GM19372 (cell line): ENCODE results near the gene CD93.

ENCODE experiments used
- ATAC-seq: cut with Tn5 transposase; IDR thresholded peaks from one replicate; pipeline ENCODE4 v1.9.1; 2021; ENCODE audit warnings: mild to moderate bottlenecking, low read depth, moderate library complexity; ENCODE audit not compliant: unreplicated experiment

Gene CD93

DNA sequence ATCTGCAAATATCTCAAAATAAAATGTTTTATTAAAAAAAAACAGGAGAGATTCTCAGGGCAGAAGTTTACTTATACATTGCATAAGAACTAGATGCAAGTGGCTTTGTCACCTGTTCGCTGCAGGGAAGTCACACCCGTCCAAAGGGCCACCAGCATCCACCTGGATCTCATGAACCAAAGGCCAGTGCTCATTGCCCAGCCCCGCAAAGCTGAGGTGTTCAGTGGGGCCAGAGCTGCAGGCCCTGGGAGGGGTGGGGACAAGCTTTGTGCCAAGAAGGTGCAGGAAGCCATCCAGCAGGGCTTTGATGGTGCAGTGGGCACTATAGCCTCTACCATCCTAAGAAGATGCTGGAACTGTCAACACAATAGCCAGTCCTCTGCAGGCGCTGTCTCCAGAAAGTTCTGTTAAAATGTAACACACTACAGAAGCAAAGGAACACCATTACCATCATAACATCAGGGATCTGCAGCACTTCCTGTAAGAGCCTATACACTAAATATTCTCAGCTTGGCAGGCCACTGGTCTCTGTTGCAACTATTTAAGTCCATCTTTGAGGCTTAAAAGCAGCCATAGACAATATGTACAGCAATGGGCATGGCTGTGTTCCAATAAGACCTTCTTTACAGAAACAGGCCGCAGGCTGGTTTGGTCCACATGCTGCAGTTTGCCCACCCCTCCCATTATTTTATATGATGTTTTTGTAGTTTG, 15.7 kb upstream of the CD93 start:
- no peak for ATAC-seq

DNA sequence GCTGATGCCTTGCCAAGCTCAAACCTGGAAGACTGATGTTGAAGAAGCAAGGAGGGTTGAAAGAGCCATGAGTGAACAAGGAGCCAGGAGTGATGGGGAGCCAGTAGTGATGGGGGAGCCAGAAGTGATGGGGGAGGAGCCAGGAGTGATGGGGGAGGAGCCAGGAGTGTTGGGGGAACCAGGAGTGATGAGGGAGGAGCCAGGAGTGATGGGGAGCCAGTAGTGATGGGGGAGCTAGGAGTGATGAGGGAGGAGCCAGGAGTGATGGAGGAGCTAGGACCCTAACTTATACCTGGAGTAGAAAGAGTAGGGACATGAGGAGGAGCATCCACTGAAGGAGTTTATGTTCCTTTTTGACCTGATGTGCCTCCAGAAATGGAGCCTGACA, 14.6 kb upstream of the CD93 start:
- no peak for ATAC-seq

DNA sequence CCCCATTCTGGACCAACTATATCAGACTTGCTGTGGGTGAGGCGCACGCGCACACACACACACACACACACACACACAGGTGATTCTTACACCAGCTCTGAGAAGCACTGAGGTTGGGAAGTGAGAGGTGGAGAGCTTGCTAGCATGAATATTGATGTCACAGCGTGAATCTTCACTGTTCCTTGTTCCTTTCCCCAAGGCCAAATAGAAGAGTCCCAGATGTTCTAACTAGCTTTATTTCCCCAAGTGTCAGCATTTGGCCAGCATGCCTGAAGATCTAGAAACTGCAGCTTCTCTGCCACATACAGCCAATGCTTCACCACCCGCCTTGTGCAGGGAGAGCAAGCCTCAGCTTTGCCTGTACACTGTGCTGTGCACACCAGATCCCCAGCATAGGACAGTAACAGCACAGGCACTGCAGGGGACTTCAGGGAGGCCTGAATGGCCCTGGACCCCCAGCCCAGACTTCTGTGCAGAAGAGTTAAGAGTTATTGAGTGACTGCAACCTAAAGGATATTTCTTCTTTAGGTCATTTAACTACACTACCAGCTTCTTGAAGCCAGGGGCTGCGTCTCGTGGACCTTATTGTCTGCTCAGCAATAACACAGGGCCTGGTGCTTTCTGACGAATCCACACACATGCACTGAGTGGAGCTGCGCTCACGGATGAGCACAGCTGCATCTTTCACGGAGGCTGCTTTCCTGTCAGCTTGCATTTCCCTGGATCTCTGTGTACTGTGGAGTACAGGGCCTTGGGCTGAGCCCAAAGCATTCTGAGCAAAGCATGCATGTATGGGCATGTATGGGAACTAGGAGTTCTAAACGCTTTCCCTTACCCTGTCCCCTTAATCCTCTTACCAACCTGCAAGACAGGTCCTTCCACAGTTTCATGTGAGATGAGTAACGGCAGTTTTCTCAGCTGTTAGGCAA, 13.9 kb upstream of the CD93 start:
- ATAC-seq, result no peak

DNA sequence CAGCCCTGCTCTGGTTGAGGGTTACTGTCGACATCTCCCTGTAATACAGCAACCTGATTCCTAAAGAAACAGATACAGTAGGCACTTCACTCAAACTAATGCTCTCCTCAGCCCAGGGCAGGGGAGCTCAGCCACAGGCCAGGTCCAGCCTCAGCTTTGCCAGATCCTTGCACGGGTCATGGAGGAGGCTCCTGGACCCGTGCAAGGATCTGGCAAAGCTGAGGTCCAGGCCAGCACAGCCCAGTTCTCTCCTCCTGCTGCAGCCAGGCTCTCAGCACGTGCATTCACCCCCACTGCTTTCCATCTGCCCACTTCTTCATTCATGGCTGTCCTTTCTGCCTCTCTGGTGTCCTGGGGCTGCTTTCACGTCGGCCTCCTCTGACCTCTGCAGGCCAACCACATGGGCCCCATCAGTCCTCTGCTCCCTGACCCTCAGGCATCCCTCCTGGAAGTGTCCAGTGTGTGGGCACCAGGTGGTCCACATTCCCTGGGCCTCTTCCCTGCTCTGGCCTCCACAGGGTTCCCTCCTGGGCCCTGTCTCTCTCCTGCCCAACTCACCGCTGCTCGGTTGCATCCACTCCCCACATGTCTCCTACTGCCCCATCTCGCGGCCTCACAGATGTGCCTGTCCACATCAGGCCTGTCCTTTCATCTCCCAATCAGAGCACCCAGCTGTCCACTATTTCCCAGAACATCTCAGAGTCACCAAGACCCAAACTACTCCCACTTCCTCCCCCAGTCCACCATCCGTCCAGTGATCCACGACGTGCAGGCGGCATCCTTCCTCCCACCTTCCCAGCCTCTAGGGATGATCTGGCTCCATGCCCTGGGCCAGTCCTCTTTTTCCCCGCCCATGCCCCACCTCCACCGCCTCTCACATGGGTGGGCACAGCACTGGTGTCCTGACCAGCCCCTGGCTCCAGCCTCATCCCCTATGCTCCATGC, 11.8 kb upstream of the CD93 start:
- ATAC-seq, result no peak

DNA sequence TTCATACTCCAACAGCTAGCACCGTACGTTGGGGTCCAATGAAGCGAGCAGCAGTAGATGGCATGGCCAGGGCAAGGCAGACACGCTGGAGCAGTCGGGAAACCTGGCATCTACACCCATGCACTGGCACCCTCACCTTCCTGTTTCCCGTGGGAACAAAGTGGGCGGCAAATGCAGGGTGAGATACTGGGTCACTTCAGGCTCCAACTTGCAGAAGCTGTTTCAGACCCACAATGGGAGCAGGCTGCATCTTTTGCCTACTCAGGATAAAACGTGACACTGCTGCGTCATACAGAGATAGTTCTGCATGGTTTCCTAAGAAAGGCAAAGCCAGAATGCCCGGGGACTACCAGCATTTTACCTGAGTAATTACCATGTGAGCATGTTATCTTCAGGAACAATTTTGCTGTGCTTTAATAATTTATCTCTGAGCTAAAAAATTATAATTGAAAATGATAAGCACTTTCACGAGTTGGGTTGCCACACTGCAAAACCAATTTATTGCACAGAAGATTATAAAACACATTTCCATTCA, 10.9 kb upstream of the CD93 start:
- ATAC-seq, result no peak

DNA sequence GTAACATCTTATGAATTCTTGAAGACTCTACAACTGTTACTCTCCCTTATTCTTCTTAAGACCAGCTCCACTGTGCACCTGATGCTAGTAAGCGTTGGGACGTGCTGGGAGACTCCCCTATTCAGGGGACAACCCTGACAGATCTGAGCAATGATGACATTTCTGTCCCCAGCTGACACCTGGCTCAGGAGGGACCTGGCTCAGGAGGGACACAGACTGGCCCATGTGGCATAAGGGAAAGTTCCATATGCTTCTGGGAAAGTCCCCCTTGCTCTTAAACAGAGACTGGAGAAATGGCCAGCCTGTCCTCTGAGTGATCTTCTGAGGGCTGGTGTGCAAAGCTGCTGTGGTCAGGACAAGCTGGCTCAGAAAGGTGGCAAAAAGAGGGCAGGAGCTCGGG, 10.0 kb upstream of the CD93 start:
- no peak for ATAC-seq

DNA sequence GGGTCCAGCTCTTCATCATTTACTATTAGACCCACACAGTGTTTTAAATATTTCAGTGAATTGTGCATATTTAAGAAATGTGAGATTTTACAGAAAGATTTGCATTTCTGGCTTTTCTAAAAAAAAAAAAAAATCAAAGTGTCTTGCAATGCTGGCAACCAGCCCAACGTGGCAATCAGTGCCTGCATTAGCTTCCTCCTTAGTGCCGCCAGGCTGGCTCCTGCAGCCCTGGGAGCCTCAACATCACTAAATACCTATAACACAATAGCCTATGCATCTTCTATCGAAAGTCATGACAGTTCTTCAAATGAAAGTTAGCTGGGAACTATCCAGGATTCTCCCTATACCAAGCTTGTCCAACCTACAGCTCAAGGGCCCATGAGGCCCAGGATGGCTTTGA, 9.4 kb upstream of the CD93 start:
- no peak for ATAC-seq

DNA sequence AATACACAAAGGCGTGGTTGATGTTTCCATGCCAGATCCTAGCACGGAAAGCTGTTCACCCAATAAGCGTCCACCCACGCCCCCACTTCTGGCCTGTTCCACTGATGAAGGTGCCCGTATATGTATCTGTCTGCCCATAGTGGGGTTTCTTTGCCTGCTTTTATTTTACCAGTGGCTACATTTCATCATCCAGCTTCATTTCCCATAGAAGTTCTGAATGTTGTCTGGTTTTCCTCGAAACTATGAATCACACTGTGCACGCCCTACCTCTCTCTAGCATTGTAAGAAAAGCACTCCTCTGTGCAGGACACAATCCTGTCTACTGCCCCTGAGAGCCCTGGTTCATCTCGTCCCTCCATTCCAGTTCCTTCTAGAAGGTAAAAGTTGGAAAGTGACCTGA, 8.8 kb upstream of the CD93 start:
- no peak for ATAC-seq

DNA sequence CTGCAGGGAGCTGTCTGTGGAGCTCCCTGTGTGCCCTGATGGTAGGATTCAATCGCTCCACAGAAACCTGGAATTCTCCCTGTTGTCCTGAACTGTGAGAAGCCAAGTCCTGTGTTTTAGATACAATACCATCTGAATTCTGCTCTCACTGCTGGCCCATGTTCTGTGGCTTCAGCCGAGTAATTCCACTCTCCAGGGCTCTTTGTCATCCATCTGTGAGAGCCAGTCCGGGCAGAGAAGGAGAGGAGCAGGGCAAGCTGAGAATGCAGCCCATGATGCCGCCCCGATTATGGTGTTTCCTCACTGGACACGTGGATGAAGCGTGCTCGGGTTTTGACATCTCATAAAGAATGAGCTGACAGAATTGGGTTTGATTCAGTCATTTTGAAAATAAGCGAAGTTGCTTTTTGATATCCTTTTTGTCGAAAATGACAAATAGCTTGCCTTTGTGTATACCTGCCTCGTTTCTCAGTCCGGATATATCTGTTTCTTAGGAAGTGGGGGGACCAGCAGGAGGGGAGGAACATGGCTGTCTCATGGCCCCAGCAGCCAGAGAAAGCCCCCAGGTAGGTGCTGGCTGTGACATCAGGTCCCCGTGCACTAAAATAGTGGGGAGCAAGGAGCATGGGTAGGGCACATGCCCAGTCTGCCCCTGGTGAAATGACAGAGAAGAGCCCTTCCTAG, 8.2 kb upstream of the CD93 start:
- no peak for ATAC-seq

DNA sequence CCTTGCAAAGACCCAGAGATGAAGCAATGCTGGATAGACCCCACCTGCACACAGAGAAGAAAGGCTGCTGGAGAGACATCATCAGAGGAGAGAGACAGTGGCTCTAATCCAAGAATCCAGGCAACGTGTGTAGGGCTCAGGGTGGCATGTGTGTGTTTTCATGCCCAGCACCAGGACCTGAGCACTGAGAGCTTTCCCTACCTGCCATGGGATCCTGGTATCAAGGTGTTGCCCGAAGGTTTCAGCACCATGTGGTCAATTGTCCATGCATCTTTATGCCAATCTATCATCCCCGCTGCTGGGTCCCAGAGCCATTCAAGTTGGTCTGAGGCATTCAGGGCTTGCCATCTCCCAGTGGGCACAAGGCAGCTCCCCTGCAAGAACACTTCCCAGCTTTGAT, 7.5 kb upstream of the CD93 start:
- ATAC-seq, result no peak

DNA sequence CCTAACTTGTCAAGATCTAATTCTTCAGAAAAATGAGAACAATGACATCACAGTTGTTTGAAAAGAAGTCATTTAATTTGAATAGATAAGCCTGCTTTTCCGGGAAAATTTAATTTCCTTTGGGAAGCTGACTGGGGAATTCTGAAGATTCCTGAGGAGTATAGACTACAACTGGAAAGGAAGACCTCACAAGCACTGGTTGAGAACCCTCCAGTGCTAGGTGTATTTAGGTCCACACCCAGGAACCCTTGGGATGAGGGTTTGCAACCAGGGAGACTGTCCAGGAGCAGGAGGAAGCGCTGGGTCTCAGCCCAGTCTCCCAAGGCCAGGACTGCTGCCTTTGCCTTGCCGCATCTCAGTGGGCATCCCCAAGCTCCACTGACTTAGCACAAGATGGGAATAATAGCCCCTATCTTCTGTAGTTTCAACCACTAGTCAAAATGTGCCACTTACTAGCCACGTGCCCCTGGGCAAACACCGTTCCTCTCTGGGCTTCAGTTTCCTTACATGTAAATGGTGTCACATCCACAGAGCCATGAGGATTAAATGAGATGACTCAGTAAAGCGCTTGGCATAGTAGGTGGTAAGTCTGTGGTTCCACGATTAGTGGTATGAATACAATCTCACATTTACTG, 6.9 kb upstream of the CD93 start:
- ATAC-seq, result no peak

DNA sequence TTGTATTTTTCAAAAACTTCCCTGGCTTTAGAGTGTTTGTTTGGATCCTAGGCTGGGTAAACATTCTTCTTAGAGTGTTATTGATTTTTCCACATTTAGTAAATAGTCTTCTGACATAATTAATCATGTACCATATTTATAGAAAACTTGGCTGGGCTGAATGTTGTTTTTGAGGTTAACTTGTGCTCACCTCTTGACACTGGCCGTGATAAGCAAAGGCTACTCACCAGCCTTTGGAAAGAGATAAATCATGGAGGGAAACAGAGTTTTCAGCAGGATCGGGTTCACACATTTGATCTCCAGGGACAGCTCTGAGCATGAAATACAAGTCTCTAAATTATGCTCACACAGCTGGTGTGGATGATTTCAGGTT, 6.2 kb upstream of the CD93 start:
- ATAC-seq, result no peak

DNA sequence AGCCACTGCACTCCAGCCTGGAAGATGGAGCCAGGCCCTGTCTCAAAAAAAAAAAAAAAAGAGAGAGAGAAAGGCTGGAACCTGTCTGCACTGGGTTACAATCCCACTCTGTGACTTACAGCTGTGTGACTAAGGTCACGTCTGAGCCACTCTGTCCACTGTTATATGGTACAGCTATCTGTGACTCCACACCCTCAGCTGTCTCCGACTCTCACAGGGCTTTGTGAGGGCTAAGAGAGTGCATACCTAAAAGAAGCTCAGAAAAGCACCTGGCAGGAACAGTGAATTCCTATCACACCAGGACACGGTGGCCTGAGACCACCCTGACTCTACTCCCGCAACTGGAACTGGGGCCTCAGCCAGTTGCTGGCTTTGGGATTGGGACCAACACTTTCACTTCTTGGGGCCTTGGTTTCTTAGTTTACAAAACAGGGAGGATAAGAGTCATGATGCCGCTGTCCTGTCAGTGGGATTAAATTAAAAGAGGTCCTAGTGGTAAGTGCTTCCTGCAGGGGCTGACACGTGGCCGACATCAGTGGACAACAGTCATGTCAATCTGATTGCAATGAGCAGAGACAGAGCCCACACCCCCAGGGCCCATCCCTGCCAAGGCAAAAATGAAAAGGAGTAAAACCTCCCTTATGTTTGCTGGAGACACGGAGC, 5.7 kb upstream of the CD93 start:
- ATAC-seq, result no peak

DNA sequence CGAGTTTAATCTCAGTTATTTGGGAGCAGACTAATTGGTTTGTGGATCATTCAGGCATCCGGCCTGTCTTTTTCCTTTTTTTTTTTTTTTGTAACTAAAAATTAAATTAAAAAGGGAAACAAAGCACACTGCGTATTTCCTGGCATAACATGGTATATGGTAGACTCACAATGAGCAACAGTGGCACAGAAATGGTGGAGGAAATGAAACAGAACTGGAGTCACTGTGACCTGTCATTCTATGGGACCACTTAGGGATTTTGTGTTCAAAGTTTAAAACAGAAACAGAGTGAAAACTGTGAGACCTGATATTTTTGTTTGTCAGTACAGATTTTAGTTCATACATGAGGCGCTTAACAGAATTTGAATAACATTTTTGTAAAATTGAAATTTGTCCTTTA, 4.8 kb upstream of the CD93 start:
- ATAC-seq, result no peak

DNA sequence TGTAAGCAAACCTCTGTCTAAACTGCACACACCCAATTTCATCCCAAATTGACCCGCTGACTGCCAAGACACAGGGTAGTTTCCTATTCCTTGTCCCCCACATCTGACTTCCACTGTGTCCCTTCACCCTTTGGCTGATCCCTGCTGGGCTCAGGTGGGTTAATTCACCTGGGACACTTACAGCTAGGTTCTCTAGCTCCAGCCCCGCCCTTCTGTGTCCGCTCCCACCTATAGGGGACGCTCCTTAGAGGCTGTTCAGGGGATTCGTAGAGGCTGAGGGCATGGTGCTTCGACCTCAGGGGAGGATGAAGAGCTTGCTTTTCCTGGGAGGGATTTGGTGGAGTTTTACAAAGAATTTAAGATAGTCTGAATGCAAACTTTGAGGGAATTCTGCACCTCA, 4.0 kb upstream of the CD93 start:
- no peak for ATAC-seq

DNA sequence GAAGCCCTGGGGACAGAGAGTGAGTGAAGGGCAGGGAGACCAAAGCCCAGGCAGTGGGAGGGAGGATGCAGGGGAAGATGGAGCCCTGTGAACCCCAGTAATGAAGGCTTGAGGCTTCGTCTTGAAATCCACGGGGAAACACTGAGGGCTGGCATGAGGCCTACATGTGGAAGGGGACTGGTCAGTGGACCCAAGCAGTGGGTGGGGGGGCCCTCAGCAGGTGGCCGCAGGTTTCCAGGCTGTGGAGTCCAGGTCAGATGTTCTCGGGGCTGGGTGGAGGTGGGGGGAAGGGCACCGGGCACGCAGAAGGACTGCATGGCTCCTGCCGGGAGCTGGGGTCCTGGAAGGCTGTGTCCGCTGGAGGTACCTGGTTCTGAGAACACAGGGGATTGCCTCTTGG, 2.7 kb upstream of the CD93 start:
- no peak for ATAC-seq

DNA sequence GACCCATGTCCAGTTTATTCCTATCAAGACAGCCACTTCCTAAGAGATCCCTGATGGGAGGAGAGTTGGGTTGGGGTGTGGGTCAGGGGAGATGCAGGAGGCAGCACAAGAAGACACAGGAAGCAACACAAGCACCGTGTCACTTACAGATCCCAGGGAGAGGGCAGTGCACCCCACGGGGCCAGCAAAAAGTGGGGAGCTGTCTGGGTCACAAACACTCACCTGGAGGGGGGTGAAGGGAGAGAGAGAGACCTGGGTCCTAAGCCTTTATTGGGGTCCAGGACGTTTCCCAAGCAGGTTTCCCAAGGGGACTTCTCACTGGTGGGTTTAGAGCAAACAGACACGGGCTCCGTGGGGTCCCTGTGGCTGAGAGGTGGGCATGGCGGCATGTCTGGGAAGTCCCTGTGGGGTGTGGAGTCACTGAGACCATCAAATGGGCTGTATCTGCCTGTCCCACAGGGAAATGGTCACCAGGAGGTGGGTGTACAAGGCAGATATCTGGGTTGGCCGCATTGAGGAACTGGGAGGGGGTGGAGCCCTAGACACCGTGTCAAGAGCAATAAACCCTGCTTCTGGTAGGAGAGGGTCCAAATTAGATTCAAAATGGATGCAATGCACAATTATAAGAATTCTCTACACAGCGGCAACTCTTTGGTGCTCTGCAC, 1.6 kb upstream of the CD93 start:
- ATAC-seq, result no peak

DNA sequence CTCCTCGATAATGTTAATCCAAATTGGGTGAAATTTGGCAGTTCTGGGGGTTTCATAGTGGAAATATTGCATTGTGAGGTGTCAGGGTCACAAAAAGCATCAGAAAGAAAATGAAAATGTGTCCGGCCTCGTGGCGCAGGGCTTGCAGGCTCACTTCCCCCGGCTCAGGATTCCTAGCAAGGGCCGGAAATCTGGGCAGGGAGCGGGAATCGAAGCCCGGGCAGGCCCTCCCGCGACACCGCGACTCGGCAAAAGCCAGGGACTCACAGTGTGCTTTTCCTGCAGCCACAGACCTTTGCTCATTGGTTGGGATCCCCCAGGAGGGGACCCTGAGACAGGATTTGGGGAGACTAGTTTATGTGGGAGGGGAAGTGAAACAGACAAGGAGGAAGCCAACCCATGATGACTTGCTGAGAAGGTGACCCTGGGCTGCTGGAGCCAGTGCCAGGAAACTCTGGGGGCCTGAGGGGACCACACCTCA, 847 bp upstream of the CD93 start:
- ATAC-seq, result no peak
